SK-N-MC (cell line): Measurements from ENCODE around the gene CHST15.
"Not testable (repeated sequence)": the region's sequence is repeated elsewhere in the genome, so short reads cannot be mapped to it uniquely, and the experiment has no call there.

Source experiments
- DNase-seq: peaks from one replicate; pipeline ENCODE4 v3.0.0-alpha.2; 2011; ENCODE audit warnings: low read depth, low spot score
- H3K27ac ChIP-seq: fragments of 200-600 bp; sonication (generic); 2 replicates; pipeline ENCODE4 v1.5.1; 2016; ENCODE audit warnings: mixed run types
- H3K36me3 ChIP-seq: fragments of 200-600 bp; sonication (generic); 2 replicates; pipeline ENCODE4 v1.6.1; 2017; ENCODE audit warnings: antibody characterized with exemption, low read length, mixed read lengths; ENCODE audit not compliant: insufficient read depth
- H3K4me3 ChIP-seq: fragments of 200-600 bp; sonication (generic); 2 replicates; pipeline ENCODE4 v1.5.1; 2016
- H3K9ac ChIP-seq: fragments of 200-600 bp; sonication (generic); 2 replicates; pipeline ENCODE4 v1.8.0; 2017; ENCODE audit warnings: mixed run types, mixed read lengths; ENCODE audit not compliant: insufficient read length
- H3K9me3 ChIP-seq: fragments of 200-600 bp; sonication (generic); 2 replicates; pipeline ENCODE4 v1.6.1; 2017; ENCODE audit warnings: low read depth, mild to moderate bottlenecking, antibody characterized with exemption, low read length, moderate library complexity, mixed read lengths
- EZH2 ChIP-seq: fragments of 200-600 bp; sonication (generic); IDR thresholded peaks from one replicate; pipeline ENCODE4 v1.6.1; 2017; ENCODE audit warnings: antibody characterized with exemption
- FOXP2 ChIP-seq: optimal IDR thresholded peaks from 2 replicates; pipeline ENCODE3; 2011; ENCODE audit warnings: mild to moderate bottlenecking, moderate library complexity; ENCODE audit not compliant: insufficient read depth; ENCODE audit errors: extremely low read length, control extremely low read depth
- POLR2AphosphoS5 ChIP-seq: IDR thresholded peaks from 2 replicates; pipeline ENCODE4 v1.6.1; 2012; ENCODE audit warnings: mild to moderate bottlenecking, low read depth, low read length, borderline replicate concordance

Gene CHST15

GRCh38 chr10:124096494-124096893 is 3.1 kb upstream of the CHST15 start:
- Histone ChIP-seq H3K4me3 (no peak overlapping the region), H3K9me3 (no peaks in the 10 kb centered on the region), H3K27ac (no peak overlapping the region), H3K36me3 (no peaks in the 10 kb centered on the region), H3K9ac (no peak overlapping the region)
- DNase-seq = no peak
- no peak for TF ChIP-seq POLR2AphosphoS5
- no peak for TF ChIP-seq EZH2

DNA sequence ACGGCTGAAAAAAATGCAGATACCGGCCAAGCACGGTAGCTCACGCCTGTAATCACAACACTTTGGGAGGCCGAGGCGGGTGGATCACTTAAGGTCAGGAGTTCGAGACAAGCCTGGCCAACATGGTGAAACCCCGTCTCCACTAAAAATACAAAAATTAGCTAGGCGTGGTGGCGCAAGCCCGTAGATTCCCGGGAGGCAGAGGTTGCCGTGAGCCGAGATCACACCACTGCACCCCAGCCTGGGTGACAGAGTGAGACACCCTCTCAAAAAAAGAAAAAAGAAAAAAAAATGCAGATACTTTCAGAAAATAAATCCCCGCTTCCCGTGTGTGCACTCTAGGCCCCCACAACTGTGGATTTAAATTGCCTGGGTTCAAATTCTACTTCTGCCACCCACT is 2.4 kb upstream of the CHST15 start:
- not testable (repeated sequence) for H3K9ac ChIP-seq

GRCh38 chr10:124095096-124095495 is 1.7 kb upstream of the CHST15 start:
- no peak for TF ChIP-seq POLR2AphosphoS5
- no peak for TF ChIP-seq EZH2
- no peak for TF ChIP-seq FOXP2
- Histone ChIP-seq H3K36me3 (no peaks in the 10 kb centered on the region), H3K9ac (no peak overlapping the region), H3K9me3 (no peaks in the 10 kb centered on the region), H3K27ac (no peak overlapping the region), H3K4me3 (no peak overlapping the region)
- DNase-seq = no peak

More for the DNA sequence above, 2.4 kb upstream of the CHST15 start:
- H3K4me3 ChIP-seq, H3K9me3 ChIP-seq, H3K36me3 ChIP-seq, H3K27ac ChIP-seq, DNase-seq: not testable (repeated sequence)

DNA sequence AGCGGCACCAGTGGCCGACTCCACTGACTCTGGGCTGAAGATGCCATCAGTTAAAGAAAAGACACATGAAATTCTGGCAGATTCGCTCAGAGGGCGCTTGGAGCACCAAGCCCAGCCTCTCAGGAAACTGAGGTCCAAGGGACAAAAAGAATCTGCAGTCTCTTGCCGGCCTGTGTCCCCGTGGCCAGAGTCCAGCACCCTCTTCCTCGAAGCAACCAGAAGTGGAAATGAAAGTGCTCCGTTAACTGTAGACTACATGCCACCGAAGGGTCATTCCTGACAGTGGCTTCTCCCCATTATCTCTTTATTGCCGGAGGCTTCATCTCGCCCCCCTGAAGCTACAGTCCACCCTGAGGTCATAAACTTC is 1.0 kb upstream of the CHST15 start:
- TF ChIP-seq POLR2AphosphoS5 (no peak), EZH2 (no peak), FOXP2 (no peak)
- H3K27ac ChIP-seq = no peak overlapping the region
- no peak overlapping the region for H3K4me3 ChIP-seq
- no peak overlapping the region for H3K9ac ChIP-seq
- H3K36me3 ChIP-seq = no peaks in the 10 kb centered on the region
- no peak for DNase-seq
- no peaks in the 10 kb centered on the region for H3K9me3 ChIP-seq

DNA sequence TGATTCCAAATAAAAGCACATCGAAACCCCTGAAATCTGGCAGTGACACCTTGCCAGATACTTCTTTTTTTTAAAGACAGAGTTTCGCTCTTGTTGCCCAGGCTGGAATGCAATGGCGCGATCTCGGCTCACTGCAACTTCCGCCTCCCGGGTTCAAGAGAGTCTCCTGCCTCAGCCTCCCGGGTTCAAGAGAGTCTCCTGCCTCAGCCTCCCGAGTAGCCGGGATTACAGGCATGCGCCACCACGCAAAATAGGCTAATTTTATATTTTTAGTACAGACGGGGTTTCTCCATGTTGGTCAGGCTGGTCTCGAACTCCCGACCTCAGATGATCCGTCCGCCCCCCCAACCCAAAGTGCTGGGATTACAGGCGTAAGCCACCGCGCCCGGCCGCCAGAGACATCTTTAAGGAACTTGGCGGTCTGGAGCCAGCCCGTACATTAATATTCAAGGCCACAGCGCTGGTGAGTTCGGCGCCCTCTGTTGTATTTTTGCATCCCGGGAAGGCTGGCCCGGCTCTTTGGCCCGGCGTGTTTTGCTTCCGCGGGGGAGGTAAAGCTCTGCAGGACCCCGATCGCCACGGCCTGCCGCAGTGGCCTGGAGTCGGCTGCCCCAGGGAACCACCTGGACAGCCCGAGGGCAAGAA is 498 bp upstream of the CHST15 start:
- H3K9ac ChIP-seq, DNase-seq, H3K36me3 ChIP-seq, H3K9me3 ChIP-seq, H3K4me3 ChIP-seq, H3K27ac ChIP-seq: not testable (repeated sequence)

- Histone ChIP-seq H3K9ac (no peak overlapping the region), H3K27ac (no peak overlapping the region), H3K36me3 (no peaks in the 10 kb centered on the region), H3K9me3 (no peaks in the 10 kb centered on the region), H3K4me3 (no peak overlapping the region)
- TF ChIP-seq EZH2 (no peak), POLR2AphosphoS5 (no peak), FOXP2 (no peak)
- no peak for DNase-seq
Observed at GRCh38 chr10:124092250-124092859, 1.0 kb downstream of the CHST15 start.

- TF ChIP-seq FOXP2 (no peak), EZH2 (no peak), POLR2AphosphoS5 (no peak)
- Histone ChIP-seq H3K4me3 (no peak overlapping the region), H3K9me3 (no peaks in the 10 kb centered on the region), H3K36me3 (no peaks in the 10 kb centered on the region), H3K27ac (no peak overlapping the region), H3K9ac (no peak overlapping the region)
- DNase-seq = no peak
Observed at GRCh38 chr10:124091646-124092249, 1.6 kb downstream of the CHST15 start.

DNA sequence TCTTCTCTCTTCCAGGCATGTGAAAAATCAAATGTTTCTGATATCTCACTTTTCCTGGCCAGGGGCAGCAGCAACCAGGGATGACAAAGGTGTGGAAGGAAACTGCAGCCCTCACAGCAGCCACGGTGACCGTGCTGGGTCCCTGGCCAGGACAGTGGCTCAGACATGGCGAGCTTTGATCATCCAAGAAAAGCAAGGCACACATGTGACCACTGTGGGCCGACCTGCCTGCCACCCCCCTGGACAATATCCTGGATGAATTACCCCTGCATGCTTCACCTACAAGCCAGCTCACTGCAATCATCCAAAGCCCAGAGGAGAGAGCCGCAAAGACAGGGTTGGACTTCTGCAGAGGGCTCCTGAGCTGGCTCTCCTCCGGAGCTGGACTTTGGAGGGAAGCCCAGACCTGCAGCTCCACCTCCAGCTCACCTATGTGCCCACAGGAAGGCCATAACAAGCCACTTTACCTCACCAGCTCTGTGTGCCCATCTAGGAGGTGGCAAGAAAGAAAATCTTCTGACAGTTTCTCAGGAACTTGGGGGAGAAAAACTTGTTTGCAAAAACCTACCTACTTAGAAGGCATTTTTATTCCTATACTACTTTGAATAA is 2.7 kb downstream of the CHST15 start:
- H3K27ac ChIP-seq = no peak overlapping the region
- H3K36me3 ChIP-seq = no peaks in the 10 kb centered on the region
- no peak overlapping the region for H3K4me3 ChIP-seq
- DNase-seq = no peak
- no peak overlapping the region for H3K9ac ChIP-seq
- H3K9me3 ChIP-seq = no peaks in the 10 kb centered on the region
- TF ChIP-seq POLR2AphosphoS5 (no peak), EZH2 (no peak), FOXP2 (no peak)

DNA sequence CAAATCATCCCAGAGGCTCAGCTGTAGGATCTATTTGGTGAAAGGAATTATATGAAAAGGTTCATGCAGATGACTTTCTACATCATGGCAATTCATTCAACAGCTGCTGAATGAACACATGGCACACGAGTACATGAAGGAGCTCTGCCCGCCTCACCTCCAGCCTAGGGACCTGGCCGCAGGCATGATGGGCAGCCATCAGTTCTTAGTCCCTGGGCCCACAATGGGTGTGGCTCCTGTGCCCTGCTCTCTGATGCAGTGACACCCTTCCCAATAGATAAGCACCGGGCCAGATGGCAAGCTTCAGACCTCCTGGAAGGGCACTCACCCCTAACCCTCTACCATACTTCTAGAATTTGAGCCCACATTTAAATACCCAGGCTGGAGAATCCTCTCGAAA is 3.5 kb downstream of the CHST15 start:
- DNase-seq = no peak
- Histone ChIP-seq H3K4me3 (no peak overlapping the region), H3K27ac (no peak overlapping the region), H3K36me3 (no peaks in the 10 kb centered on the region), H3K9ac (no peak overlapping the region), H3K9me3 (no peaks in the 10 kb centered on the region)
- TF ChIP-seq EZH2 (no peak), FOXP2 (no peak), POLR2AphosphoS5 (no peak)

- Histone ChIP-seq H3K9ac (no peak overlapping the region), H3K36me3 (no peaks in the 10 kb centered on the region), H3K9me3 (no peaks in the 10 kb centered on the region), H3K4me3 (no peak overlapping the region), H3K27ac (no peak overlapping the region)
- TF ChIP-seq EZH2 (no peak), FOXP2 (no peak), POLR2AphosphoS5 (no peak)
- DNase-seq = no peak
Observed at GRCh38 chr10:124088915-124089314, 4.5 kb downstream of the CHST15 start.
